Esophagus mucosa (tissue), 1 donor: ENCODE data around the gene OR2H2. TPM values are rescaled to one million over a fixed set of nuclear protein-coding genes. Genes with fewer than 3 reads are reported as not detected.

Experiments
- ATAC-seq: fragments of 200-7000 bp; cut with Tn5 transposase; one replicate; pipeline ENCODE4 v1.9.1; 2020
- total RNA-seq: library from RNA; stranded (reverse); gene quantifications from one replicate; pipeline ENCODE4 v1.2.4, GENCODE V29; 2023
- donor health status: DM: yes; HTN: yes; CAD: no.

Gene OR2H2
- total RNA-seq, 1 donor from 2014 or later = not detected

- no peak for ATAC-seq
These were observed 8.4 kb downstream of the OR2H2 start for GRCh38 chr6:29593199-29593855.

- ATAC-seq = no peak
These were observed 11.5 kb downstream of the OR2H2 start for GRCh38 chr6:29596381-29596900.

- ATAC-seq = no peak
These were observed 12.3 kb downstream of the OR2H2 start for GRCh38 chr6:29597184-29597583.

- no peak for ATAC-seq
These were observed 13.3 kb downstream of the OR2H2 start for GRCh38 chr6:29598172-29598747.

GRCh38 chr6:29602564-29603361 lies 17.8 kb downstream of the OR2H2 start:
- no peak for ATAC-seq

- ATAC-seq = no peak
These were observed 18.5 kb downstream of the OR2H2 start for GRCh38 chr6:29603456-29603855.

- ATAC-seq = peak; percentile 24
These were observed 19.0 kb downstream of the OR2H2 start for GRCh38 chr6:29603930-29604329.

GRCh38 chr6:29608131-29608530 lies 23.2 kb downstream of the OR2H2 start:
- ATAC-seq = no peak

GRCh38 chr6:29610540-29610939 lies 25.6 kb downstream of the OR2H2 start:
- no peak for ATAC-seq

- no peak for ATAC-seq
These were observed 26.5 kb downstream of the OR2H2 start for GRCh38 chr6:29611426-29611825.

GRCh38 chr6:29617782-29618554 lies 33.0 kb downstream of the OR2H2 start:
- no peak for ATAC-seq

GRCh38 chr6:29619578-29620160 lies 34.7 kb downstream of the OR2H2 start:
- ATAC-seq = no peak

GRCh38 chr6:29620630-29621029 lies 35.7 kb downstream of the OR2H2 start:
- no peak for ATAC-seq

- no peak for ATAC-seq
These were observed 39.6 kb downstream of the OR2H2 start for GRCh38 chr6:29624520-29624961.

GRCh38 chr6:29625337-29625930 lies 40.5 kb downstream of the OR2H2 start:
- ATAC-seq = no peak

GRCh38 chr6:29626948-29627754 lies 42.2 kb downstream of the OR2H2 start:
- peak; percentile 4 for ATAC-seq

- peak; percentile 7 for ATAC-seq
These were observed 43.0 kb downstream of the OR2H2 start for GRCh38 chr6:29627755-29628418.

GRCh38 chr6:29628419-29629281 lies 43.7 kb downstream of the OR2H2 start:
- ATAC-seq = peak; percentile 53

GRCh38 chr6:29629571-29629970 lies 44.6 kb downstream of the OR2H2 start:
- ATAC-seq = no peak
